HG03045 (cell line): ENCODE data around the gene SLC9A7.
"Not testable (repeated sequence)": the region's sequence is repeated elsewhere in the genome, so short reads cannot be mapped to it uniquely, and the experiment has no call there.

Experiments
- ATAC-seq: cut with Tn5 transposase; IDR thresholded peaks from one replicate; pipeline ENCODE4 v1.9.1; 2021; ENCODE audit warnings: mild to moderate bottlenecking, moderate library complexity; ENCODE audit not compliant: unreplicated experiment

The SLC9A7 gene

GRCh38 chrX:46758956-46759644 is at the start of gene SLC9A7:
SLC9A7 (minus strand) TSS chrX:46759118; CDS start chrX:46759029, 89 bp downstream.
- peak; percentile 75 for ATAC-seq

- ATAC-seq, result no peak
Observed at GRCh38 chrX:46805270-46805669, 46.4 kb upstream of the SLC9A7 start.

GRCh38 chrX:46803140-46803539 is 44.2 kb upstream of the SLC9A7 start:
- no peak for ATAC-seq

- ATAC-seq, result no peak
Observed at GRCh38 chrX:46796574-46797191, 37.8 kb upstream of the SLC9A7 start.

- ATAC-seq, result no peak
Observed at GRCh38 chrX:46793386-46794143, 34.6 kb upstream of the SLC9A7 start.

GRCh38 chrX:46792810-46793188 is 33.9 kb upstream of the SLC9A7 start:
- ATAC-seq, result no peak

- no peak for ATAC-seq
Observed at GRCh38 chrX:46791927-46792809, 33.2 kb upstream of the SLC9A7 start.

- no peak for ATAC-seq
Observed at GRCh38 chrX:46788902-46789301, 30.0 kb upstream of the SLC9A7 start.

GRCh38 chrX:46784437-46784836 is 25.5 kb upstream of the SLC9A7 start:
- not testable (repeated sequence) for ATAC-seq

- no peak for ATAC-seq
Observed at GRCh38 chrX:46782034-46782433, 23.1 kb upstream of the SLC9A7 start.

- ATAC-seq, result no peak
Observed at GRCh38 chrX:46777971-46778810, 19.3 kb upstream of the SLC9A7 start.

- no peak for ATAC-seq
Observed at GRCh38 chrX:46770817-46771163, 11.9 kb upstream of the SLC9A7 start.

- ATAC-seq, result no peak
Observed at GRCh38 chrX:46770000-46770816, 11.3 kb upstream of the SLC9A7 start.

- ATAC-seq, result no peak
Observed at GRCh38 chrX:46762963-46763362, 4.0 kb upstream of the SLC9A7 start.

- ATAC-seq, result no peak
Observed at GRCh38 chrX:46759645-46759974, 692 bp upstream of the SLC9A7 start.

- peak; percentile 18 for ATAC-seq
Observed at GRCh38 chrX:46758163-46758955, 559 bp downstream of the SLC9A7 start.

- no peak for ATAC-seq
Observed at GRCh38 chrX:46757593-46757992, 1.3 kb downstream of the SLC9A7 start.

GRCh38 chrX:46757052-46757451 is 1.9 kb downstream of the SLC9A7 start:
- no peak for ATAC-seq

GRCh38 chrX:46755671-46756070 is 3.2 kb downstream of the SLC9A7 start:
- no peak for ATAC-seq
